Loucy (cell line): ENCODE measurements around the gene NUTF2.

ENCODE experiments used
- H2AFZ ChIP-seq: fragments of 200-600 bp; sonication (generic); 2 replicates; pipeline ENCODE4 v1.6.0; 2016; ENCODE audit warnings: antibody characterized with exemption, mild to moderate bottlenecking, low read length, moderate library complexity
- H3F3A ChIP-seq: fragments of 200-600 bp; 2 replicates; pipeline ENCODE4 v1.6.0; 2016; ENCODE audit warnings: antibody characterized with exemption, low read depth, mild to moderate bottlenecking
- H3K27me3 ChIP-seq: fragments of 200-600 bp; sonication (generic); 2 replicates; pipeline ENCODE4 v1.6.1; 2014; ENCODE audit warnings: low read length, mild to moderate bottlenecking; ENCODE audit not compliant: insufficient read depth, poor library complexity, severe bottlenecking
- H3K36me3 ChIP-seq: fragments of 200-600 bp; sonication (generic); 2 replicates; pipeline ENCODE4 v1.6.1; 2016; ENCODE audit warnings: low read length; ENCODE audit not compliant: insufficient read depth
- H3K4me1 ChIP-seq: fragments of 200-600 bp; sonication (generic); 2 replicates; pipeline ENCODE4 v1.5.1; 2014; ENCODE audit warnings: low read length, mild to moderate bottlenecking; ENCODE audit not compliant: insufficient read depth, poor library complexity, severe bottlenecking
- H3K4me2 ChIP-seq: fragments of 200-600 bp; sonication (generic); 2 replicates; pipeline ENCODE4 v1.6.0; 2014; ENCODE audit warnings: antibody characterized with exemption, low read length, low read depth, mild to moderate bottlenecking; ENCODE audit not compliant: poor library complexity, severe bottlenecking
- H3K4me3 ChIP-seq: fragments of 200-600 bp; sonication (generic); 2 replicates; pipeline ENCODE4 v1.5.1; 2014; ENCODE audit warnings: low read length, mild to moderate bottlenecking, mixed read lengths; ENCODE audit not compliant: poor library complexity, severe bottlenecking
- H3K79me2 ChIP-seq: fragments of 200-600 bp; sonication (generic); 2 replicates; pipeline ENCODE4 v1.6.1; 2014; ENCODE audit warnings: low read length; ENCODE audit not compliant: insufficient read depth
- H3K9ac ChIP-seq: fragments of 200-600 bp; sonication (generic); 2 replicates; pipeline ENCODE4 v1.6.0; 2014; ENCODE audit warnings: mild to moderate bottlenecking, low read depth, low read length, moderate library complexity; ENCODE audit not compliant: poor library complexity, severe bottlenecking
- H3K9me2 ChIP-seq: fragments of 200-600 bp; sonication (generic); replicated peaks from 2 replicates; pipeline ENCODE4 v1.6.1; 2016; ENCODE audit warnings: low read depth, low read length, mixed read lengths
- H3K9me3 ChIP-seq: fragments of 200-600 bp; sonication (generic); 2 replicates; pipeline ENCODE4 v1.6.1; 2014; ENCODE audit warnings: mild to moderate bottlenecking, antibody characterized with exemption, low read length, low read depth; ENCODE audit not compliant: insufficient read depth
- H4K20me1 ChIP-seq: fragments of 200-600 bp; sonication (generic); 2 replicates; pipeline ENCODE4 v1.6.0; 2014; ENCODE audit warnings: antibody characterized with exemption, low read length, mild to moderate bottlenecking; ENCODE audit not compliant: insufficient read depth, poor library complexity, severe bottlenecking
- EZH2phosphoT487 ChIP-seq: fragments of 200-600 bp; IDR thresholded peaks from 2 replicates; pipeline ENCODE4 v1.6.1; 2018; ENCODE audit warnings: antibody characterized with exemption, mild to moderate bottlenecking, moderate library complexity, borderline replicate concordance
- TF ChIP-seq, protein P1 (sequence below): fragments of 200-600 bp; sonication (generic); conservative IDR thresholded peaks from 2 replicates; pipeline ENCODE4 v1.5.1; 2014; ENCODE audit warnings: mild to moderate bottlenecking, antibody characterized with exemption, low read length

The NUTF2 gene

DNA sequence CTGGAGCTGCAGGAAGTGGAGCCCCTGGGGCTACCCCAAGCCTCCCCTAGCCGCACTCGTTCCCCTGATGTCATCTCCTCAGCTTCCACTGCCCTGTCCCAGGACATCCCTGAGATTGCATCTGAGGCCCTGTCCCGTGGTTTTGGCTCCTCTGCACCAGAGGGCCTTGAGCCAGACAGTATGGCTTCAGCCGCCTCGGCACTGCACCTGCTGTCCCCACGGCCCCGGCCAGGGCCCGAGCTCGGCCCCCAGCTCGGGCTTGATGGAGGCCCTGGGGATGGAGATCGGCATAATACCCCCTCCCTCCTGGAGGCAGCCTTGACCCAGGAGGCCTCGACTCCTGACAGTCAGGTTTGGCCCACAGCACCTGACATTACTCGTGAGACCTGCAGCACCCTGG lies 33.9 kb downstream of the NUTF2 start:
- H3K9me3 ChIP-seq = no peaks in the 10 kb centered on the region
- peaks cover 87% of the 10 kb centered on the region; the same call in 1 of the 2 replicates for H3K36me3 ChIP-seq
- no peak overlapping the region for H2AFZ ChIP-seq
- H3K9me2 ChIP-seq = no peaks in the 10 kb centered on the region
- peaks cover 6% of the 10 kb centered on the region for H3K4me1 ChIP-seq
- H3K79me2 ChIP-seq = peaks cover 19% of the 10 kb centered on the region
- peaks cover 11% of the 10 kb centered on the region for H4K20me1 ChIP-seq
- no peak overlapping the region for H3K4me2 ChIP-seq
- no peak overlapping the region for H3K9ac ChIP-seq
- no peaks in the 10 kb centered on the region for H3F3A ChIP-seq
- TF ChIP-seq, protein P1, sequence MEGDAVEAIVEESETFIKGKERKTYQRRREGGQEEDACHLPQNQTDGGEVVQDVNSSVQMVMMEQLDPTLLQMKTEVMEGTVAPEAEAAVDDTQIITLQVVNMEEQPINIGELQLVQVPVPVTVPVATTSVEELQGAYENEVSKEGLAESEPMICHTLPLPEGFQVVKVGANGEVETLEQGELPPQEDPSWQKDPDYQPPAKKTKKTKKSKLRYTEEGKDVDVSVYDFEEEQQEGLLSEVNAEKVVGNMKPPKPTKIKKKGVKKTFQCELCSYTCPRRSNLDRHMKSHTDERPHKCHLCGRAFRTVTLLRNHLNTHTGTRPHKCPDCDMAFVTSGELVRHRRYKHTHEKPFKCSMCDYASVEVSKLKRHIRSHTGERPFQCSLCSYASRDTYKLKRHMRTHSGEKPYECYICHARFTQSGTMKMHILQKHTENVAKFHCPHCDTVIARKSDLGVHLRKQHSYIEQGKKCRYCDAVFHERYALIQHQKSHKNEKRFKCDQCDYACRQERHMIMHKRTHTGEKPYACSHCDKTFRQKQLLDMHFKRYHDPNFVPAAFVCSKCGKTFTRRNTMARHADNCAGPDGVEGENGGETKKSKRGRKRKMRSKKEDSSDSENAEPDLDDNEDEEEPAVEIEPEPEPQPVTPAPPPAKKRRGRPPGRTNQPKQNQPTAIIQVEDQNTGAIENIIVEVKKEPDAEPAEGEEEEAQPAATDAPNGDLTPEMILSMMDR = no peak
- no peak for TF ChIP-seq EZH2phosphoT487
- no peaks in the 10 kb centered on the region for H3K27me3 ChIP-seq
- no peak overlapping the region for H3K4me3 ChIP-seq

DNA sequence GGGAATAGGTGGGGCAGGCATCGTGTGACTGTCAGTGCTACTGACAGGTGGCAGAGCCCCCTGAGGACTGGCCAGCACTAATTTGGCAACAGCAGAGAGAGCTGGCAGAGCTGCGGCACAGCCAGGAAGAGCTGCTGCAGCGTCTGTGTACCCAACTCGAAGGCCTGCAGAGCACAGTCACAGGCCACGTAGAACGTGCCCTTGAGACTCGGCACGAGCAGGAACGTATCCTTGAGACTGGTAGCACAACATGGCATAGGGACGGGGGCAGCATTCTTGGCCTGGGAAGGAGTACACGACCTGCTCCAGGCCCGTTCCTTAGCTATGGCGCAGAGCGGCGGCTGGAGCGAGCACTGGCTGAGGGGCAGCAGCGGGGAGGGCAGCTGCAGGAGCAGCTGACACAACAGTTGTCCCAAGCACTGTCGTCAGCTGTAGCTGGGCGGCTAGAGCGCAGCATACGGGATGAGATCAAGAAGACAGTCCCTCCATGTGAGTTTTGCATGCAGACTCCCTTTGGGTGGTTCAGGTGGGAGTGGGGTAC lies 35.0 kb downstream of the NUTF2 start:
- H3K36me3 ChIP-seq = peaks cover 94% of the 10 kb centered on the region; the same call in 1 of the 2 replicates
- no peaks in the 10 kb centered on the region for H3F3A ChIP-seq
- TF ChIP-seq, protein P1 = no peak
- no peak for TF ChIP-seq EZH2phosphoT487
- no peaks in the 10 kb centered on the region for H3K4me1 ChIP-seq
- H3K9me2 ChIP-seq = no peaks in the 10 kb centered on the region
- no peak overlapping the region for H3K4me3 ChIP-seq
- H3K79me2 ChIP-seq = peaks cover 8% of the 10 kb centered on the region; the same call in 1 of the 2 replicates
- no peak overlapping the region for H3K4me2 ChIP-seq
- no peaks in the 10 kb centered on the region for H3K9me3 ChIP-seq
- no peaks in the 10 kb centered on the region for H3K27me3 ChIP-seq
- no peak overlapping the region for H2AFZ ChIP-seq
- H3K9ac ChIP-seq = no peak overlapping the region
- peaks cover 3% of the 10 kb centered on the region for H4K20me1 ChIP-seq

DNA sequence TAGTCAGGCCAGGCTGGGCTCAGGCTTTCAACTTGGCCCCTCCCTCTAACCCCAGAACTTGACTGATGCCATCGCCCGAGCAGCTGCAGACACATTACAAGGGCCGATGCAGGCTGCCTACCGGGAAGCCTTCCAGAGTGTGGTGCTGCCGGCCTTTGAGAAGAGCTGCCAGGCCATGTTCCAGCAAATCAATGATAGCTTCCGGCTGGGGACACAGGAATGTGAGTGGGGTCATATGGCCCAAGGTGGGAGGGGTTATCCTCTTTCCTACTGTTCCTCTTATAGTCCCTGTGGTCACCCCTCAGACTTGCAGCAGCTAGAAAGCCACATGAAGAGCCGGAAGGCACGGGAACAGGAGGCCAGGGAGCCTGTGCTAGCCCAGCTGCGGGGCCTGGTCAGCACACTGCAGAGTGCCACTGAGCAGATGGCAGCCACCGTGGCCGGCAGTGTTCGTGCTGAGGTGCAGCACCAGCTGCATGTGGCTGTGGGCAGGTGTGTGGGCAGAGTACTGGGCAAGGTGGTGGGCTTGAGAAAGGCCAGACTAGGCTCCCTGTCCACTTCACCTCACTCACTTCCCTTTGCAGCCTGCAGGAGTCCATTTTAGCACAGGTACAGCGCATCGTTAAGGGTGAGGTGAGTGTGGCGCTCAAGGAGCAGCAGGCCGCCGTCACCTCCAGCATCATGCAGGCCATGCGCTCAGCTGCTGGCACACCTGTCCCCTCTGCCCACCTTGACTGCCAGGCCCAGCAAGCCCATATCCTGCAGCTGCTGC lies 35.8 kb downstream of the NUTF2 start:
- Histone ChIP-seq H3K4me3 (no peak overlapping the region), H3K36me3 (peaks cover 89% of the 10 kb centered on the region; the same call in 1 of the 2 replicates)

More for the DNA sequence above, 35.8 kb downstream of the NUTF2 start:
- no peaks in the 10 kb centered on the region for H3K9me2 ChIP-seq
- no peaks in the 10 kb centered on the region for H3F3A ChIP-seq
- H3K4me1 ChIP-seq = no peaks in the 10 kb centered on the region
- no peaks in the 10 kb centered on the region for H3K9me3 ChIP-seq
- TF ChIP-seq, protein P1 = no peak
- TF ChIP-seq EZH2phosphoT487 = no peak
- no peak overlapping the region for H3K4me2 ChIP-seq
- H4K20me1 ChIP-seq = no peaks in the 10 kb centered on the region
- no peaks in the 10 kb centered on the region for H3K27me3 ChIP-seq
- H3K79me2 ChIP-seq = no peaks in the 10 kb centered on the region; the same call in 1 of the 2 replicates
- no peak overlapping the region for H2AFZ ChIP-seq
- no peak overlapping the region for H3K9ac ChIP-seq
